Measurements from ENCODE around the gene PITX1.

Gene PITX1

DNA sequence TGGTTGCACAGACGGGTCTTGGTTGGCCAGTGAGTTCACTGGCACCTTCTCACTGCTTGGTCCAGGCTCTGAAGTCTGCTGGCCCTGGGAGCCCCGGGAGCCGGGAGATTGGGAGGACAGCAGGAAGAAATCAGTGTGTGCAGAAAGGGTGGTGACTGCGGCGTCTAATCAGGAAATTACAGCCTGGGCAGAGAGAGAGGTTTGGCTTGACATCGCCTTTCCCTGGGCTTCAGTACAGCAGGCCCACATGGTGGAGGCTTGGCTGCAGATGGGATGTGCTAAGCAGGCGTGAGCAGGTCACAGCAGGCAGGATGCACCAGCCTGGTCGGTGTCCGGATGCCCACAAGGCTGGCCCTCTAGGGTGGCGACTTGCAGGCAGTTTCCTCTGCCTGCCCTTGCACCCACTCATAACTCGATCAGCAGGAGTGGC, 17.2 kb downstream of the PITX1 start:
- no peak overlapping the region for H4K91ac ChIP-seq (ENCODE audit: low read depth, low read length, poor library complexity)
- no peak overlapping the region for H3K4me2 ChIP-seq (ENCODE audit: insufficient read depth, low read length, poor library complexity, severe bottlenecking)
- H3K27ac ChIP-seq (replicated peaks; ENCODE audit: low read length): no peak overlapping the region
- DNase-seq (ENCODE audit: low spot score): no peak
- peak overlapping the region in 1 of 2 donors; percentile 61 for H3K4me3 ChIP-seq (ENCODE audit: low read length in 2 of 2)
- peaks cover 0 to 1% of the 10 kb centered on the region in 2 donors for H3K4me1 ChIP-seq (ENCODE audit: control insufficient read depth in 2 of 2, insufficient read depth in 1 of 2, low read depth in 1 of 2, low read length in 2 of 2)
- peak overlapping the region; percentile 66 for H2AK5ac ChIP-seq (ENCODE audit: low read depth, low read length)
- H3K36me3 ChIP-seq (replicated peaks in 1 of 2; ENCODE audit: control insufficient read depth in 2 of 2, insufficient read depth in 2 of 2, low read length in 2 of 2): no peaks in the 10 kb centered on the region
- no peak overlapping the region for H2BK5ac ChIP-seq (ENCODE audit: low read length)
- no peak overlapping the region for H3K9ac ChIP-seq (ENCODE audit: low read depth, low read length, poor library complexity)
- no CpG with 5 or more reads among the region's 11 CpGs for WGBS, 2 donors (ENCODE audit: extremely low coverage in 2 of 2, insufficient read length in 2 of 2, insufficient replicate concordance in 1 of 2)
- H3K27me3 ChIP-seq (ENCODE audit: control insufficient read depth in 3 of 3, insufficient read depth in 3 of 3, low read depth in 1 of 3, low read length in 3 of 3): peaks cover 0 to 45% (median 0%) of the 10 kb centered on the region in 3 experiments
- no peaks in the 10 kb centered on the region for H3K79me1 ChIP-seq (ENCODE audit: low read depth, low read length)
- no peak overlapping the region for H3K4ac ChIP-seq (ENCODE audit: low read length)
- no peak overlapping the region for H2BK120ac ChIP-seq (ENCODE audit: low read depth, low read length)
- H2BK15ac ChIP-seq (ENCODE audit: low read length): peak overlapping the region; percentile 38
- H2AFZ ChIP-seq (ENCODE audit: low read length): no peak overlapping the region
- no peaks in the 10 kb centered on the region for H3K9me3 ChIP-seq (replicated peaks in 1 of 2; ENCODE audit: control insufficient read depth in 2 of 2, insufficient read depth in 1 of 2, low read depth in 1 of 2, low read length in 2 of 2)
- H4K8ac ChIP-seq (ENCODE audit: low read depth, low read length): no peak overlapping the region
- peak overlapping the region; percentile 68 for H3K23ac ChIP-seq (ENCODE audit: low read depth, low read length, poor library complexity)
- no peak overlapping the region for H2BK12ac ChIP-seq (ENCODE audit: low read length)
- H3K18ac ChIP-seq (ENCODE audit: low read length): no peak overlapping the region
- H3K14ac ChIP-seq (ENCODE audit: low read length): peak overlapping the region; percentile 94

DNA sequence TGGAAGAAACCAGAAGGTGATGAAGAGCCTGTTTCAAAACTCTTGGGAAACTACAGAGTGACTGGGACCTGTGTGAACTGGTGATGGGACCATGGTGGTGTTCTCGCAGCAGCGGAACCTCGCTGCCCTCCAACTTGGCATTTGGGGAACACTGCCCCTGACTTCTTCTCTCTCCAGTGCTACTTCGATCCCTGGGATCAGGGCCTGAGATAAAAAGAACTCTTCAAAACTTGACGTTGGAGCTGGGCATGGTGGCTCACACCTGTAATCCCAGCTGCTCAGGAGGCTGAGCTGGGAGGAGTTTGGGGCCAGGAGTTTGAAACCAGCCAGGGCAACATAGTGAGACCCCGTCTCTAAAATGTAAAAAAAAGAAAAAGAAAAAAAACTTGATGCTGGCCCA, 18.1 kb downstream of the PITX1 start:
- Histone ChIP-seq H3K4ac (ENCODE audit: low read length) (no peak overlapping the region), H3K14ac (ENCODE audit: low read length) (no peak overlapping the region), H2AFZ (ENCODE audit: low read length) (no peak overlapping the region), H3K36me3 (replicated peaks in 1 of 2; ENCODE audit: control insufficient read depth in 2 of 2, insufficient read depth in 2 of 2, low read length in 2 of 2) (no peaks in the 10 kb centered on the region), H3K9ac (ENCODE audit: low read depth, low read length, poor library complexity) (no peak overlapping the region), H3K18ac (ENCODE audit: low read length) (no peak overlapping the region), H3K4me3 (ENCODE audit: low read length in 2 of 2) (no peak overlapping the region), H2BK120ac (ENCODE audit: low read depth, low read length) (no peak overlapping the region), H2BK12ac (ENCODE audit: low read length) (no peak overlapping the region), H2BK5ac (ENCODE audit: low read length) (no peak overlapping the region), H3K27me3 (ENCODE audit: control insufficient read depth in 3 of 3, insufficient read depth in 3 of 3, low read depth in 1 of 3, low read length in 3 of 3) (peaks cover 0 to 36% (median 0%) of the 10 kb centered on the region in 3 experiments), H3K9me3 (replicated peaks in 1 of 2; ENCODE audit: control insufficient read depth in 2 of 2, insufficient read depth in 1 of 2, low read depth in 1 of 2, low read length in 2 of 2) (no peaks in the 10 kb centered on the region), H2BK15ac (ENCODE audit: low read length) (no peak overlapping the region), H4K8ac (ENCODE audit: low read depth, low read length) (no peak overlapping the region), H4K91ac (ENCODE audit: low read depth, low read length, poor library complexity) (no peak overlapping the region), H3K27ac (replicated peaks; ENCODE audit: low read length) (no peak overlapping the region), H3K23ac (ENCODE audit: low read depth, low read length, poor library complexity) (no peak overlapping the region), H3K79me1 (ENCODE audit: low read depth, low read length) (no peaks in the 10 kb centered on the region), H3K4me1 (ENCODE audit: control insufficient read depth in 2 of 2, insufficient read depth in 1 of 2, low read depth in 1 of 2, low read length in 2 of 2) (peaks cover 0 to 1% of the 10 kb centered on the region in 2 donors), H3K4me2 (ENCODE audit: insufficient read depth, low read length, poor library complexity, severe bottlenecking) (no peak overlapping the region), H2AK5ac (ENCODE audit: low read depth, low read length) (no peak overlapping the region)
- WGBS, 2 donors (ENCODE audit: extremely low coverage in 2 of 2, insufficient read length in 2 of 2, insufficient replicate concordance in 1 of 2): no CpG with 5 or more reads among the region's 6 CpGs
- DNase-seq (ENCODE audit: low spot score): no peak

DNA sequence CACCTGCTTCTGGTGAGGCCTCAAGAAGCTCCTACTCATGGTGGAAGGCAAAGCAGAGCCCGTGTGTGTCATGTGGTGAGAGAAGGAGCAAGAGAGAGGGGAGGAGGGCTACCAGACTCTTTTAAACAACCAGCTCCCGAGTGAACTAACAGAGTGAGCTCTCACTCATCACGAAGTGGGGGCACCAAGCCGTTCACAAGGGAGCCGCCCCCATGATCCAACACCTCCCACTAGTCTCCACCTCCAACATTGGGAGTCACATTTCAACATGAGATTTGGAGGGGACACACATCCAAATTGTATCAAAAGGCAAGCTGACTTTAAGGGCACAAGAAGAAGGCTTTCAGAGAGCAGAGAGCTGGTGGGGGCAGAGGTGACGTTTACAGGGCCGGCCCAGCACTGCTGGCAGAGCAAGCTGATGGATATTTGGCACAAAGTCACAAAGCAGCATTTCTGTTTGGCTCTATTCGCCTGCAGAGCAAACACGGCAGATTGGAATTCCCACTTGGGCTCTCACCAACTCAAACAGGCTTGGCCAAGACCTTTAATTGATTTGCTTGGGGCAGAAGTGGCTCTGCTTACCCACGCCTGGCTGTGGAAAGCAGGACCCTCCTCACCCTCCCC, 20.0 kb downstream of the PITX1 start:
- H3K79me1 ChIP-seq (ENCODE audit: low read depth, low read length): no peaks in the 10 kb centered on the region
- no peak overlapping the region for H2BK5ac ChIP-seq (ENCODE audit: low read length)
- H3K14ac ChIP-seq (ENCODE audit: low read length): no peak overlapping the region
- H2AK5ac ChIP-seq (ENCODE audit: low read depth, low read length): no peak overlapping the region
- WGBS, 2 donors (ENCODE audit: extremely low coverage in 2 of 2, insufficient read length in 2 of 2, insufficient replicate concordance in 1 of 2): no CpG with 5 or more reads among the region's 10 CpGs
- H4K91ac ChIP-seq (ENCODE audit: low read depth, low read length, poor library complexity): no peak overlapping the region
- no peak overlapping the region for H3K9ac ChIP-seq (ENCODE audit: low read depth, low read length, poor library complexity)
- H2BK120ac ChIP-seq (ENCODE audit: low read depth, low read length): no peak overlapping the region
- no peaks in the 10 kb centered on the region for H3K9me3 ChIP-seq (replicated peaks in 1 of 2; ENCODE audit: control insufficient read depth in 2 of 2, insufficient read depth in 1 of 2, low read depth in 1 of 2, low read length in 2 of 2)
- no peak overlapping the region for H4K8ac ChIP-seq (ENCODE audit: low read depth, low read length)
- no peak overlapping the region for H3K18ac ChIP-seq (ENCODE audit: low read length)
- peaks cover 0 to 1% of the 10 kb centered on the region in 2 donors for H3K4me1 ChIP-seq (ENCODE audit: control insufficient read depth in 2 of 2, insufficient read depth in 1 of 2, low read depth in 1 of 2, low read length in 2 of 2)
- no peak overlapping the region for H3K4me3 ChIP-seq (ENCODE audit: low read length in 2 of 2)
- H3K4ac ChIP-seq (ENCODE audit: low read length): no peak overlapping the region
- no peak overlapping the region for H3K27ac ChIP-seq (replicated peaks; ENCODE audit: low read length)
- DNase-seq (ENCODE audit: low spot score): no peak
- no peak overlapping the region for H2AFZ ChIP-seq (ENCODE audit: low read length)
- no peak overlapping the region for H3K4me2 ChIP-seq (ENCODE audit: insufficient read depth, low read length, poor library complexity, severe bottlenecking)
- H3K27me3 ChIP-seq (ENCODE audit: control insufficient read depth in 3 of 3, insufficient read depth in 3 of 3, low read depth in 1 of 3, low read length in 3 of 3): peaks cover 0 to 20% (median 0%) of the 10 kb centered on the region in 3 experiments
- no peak overlapping the region for H2BK12ac ChIP-seq (ENCODE audit: low read length)
- H3K36me3 ChIP-seq (replicated peaks in 1 of 2; ENCODE audit: control insufficient read depth in 2 of 2, insufficient read depth in 2 of 2, low read length in 2 of 2): no peaks in the 10 kb centered on the region
- no peak overlapping the region for H3K23ac ChIP-seq (ENCODE audit: low read depth, low read length, poor library complexity)
- H2BK15ac ChIP-seq (ENCODE audit: low read length): no peak overlapping the region

DNA sequence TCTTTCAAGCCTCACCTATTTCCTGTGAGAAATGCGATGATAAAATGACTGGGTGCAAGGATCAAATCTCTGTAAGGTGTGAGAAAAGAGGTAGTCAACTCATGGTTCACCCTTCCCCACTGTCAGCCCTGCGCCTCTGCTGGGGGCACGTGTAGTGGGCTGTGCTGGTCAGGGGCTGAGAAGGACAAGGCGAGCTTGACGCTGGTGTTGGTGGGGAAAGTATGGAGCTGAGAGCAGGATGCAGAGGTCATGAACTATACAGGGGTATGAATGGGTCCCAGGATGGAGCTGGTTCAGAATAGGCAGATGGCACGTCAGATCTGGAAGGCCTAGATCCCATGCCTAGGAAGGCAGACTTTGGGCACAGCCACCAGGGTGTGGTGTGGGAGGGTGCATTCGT, 20.6 kb downstream of the PITX1 start:
- Histone ChIP-seq H4K91ac (ENCODE audit: low read depth, low read length, poor library complexity) (peak overlapping the region; percentile 28), H3K4me2 (ENCODE audit: insufficient read depth, low read length, poor library complexity, severe bottlenecking) (no peak overlapping the region), H2BK15ac (ENCODE audit: low read length) (no peak overlapping the region), H3K27ac (replicated peaks; ENCODE audit: low read length) (no peak overlapping the region), H3K23ac (ENCODE audit: low read depth, low read length, poor library complexity) (no peak overlapping the region), H3K27me3 (ENCODE audit: control insufficient read depth in 3 of 3, insufficient read depth in 3 of 3, low read depth in 1 of 3, low read length in 3 of 3) (peaks cover 0 to 15% (median 0%) of the 10 kb centered on the region in 3 experiments), H3K14ac (ENCODE audit: low read length) (peak overlapping the region; percentile 15), H3K79me1 (ENCODE audit: low read depth, low read length) (no peaks in the 10 kb centered on the region), H3K18ac (ENCODE audit: low read length) (no peak overlapping the region), H3K36me3 (replicated peaks in 1 of 2; ENCODE audit: control insufficient read depth in 2 of 2, insufficient read depth in 2 of 2, low read length in 2 of 2) (no peaks in the 10 kb centered on the region), H2AFZ (ENCODE audit: low read length) (no peak overlapping the region), H3K4me1 (ENCODE audit: control insufficient read depth in 2 of 2, insufficient read depth in 1 of 2, low read depth in 1 of 2, low read length in 2 of 2) (peaks cover 0 to 1% of the 10 kb centered on the region in 2 donors), H3K9me3 (replicated peaks in 1 of 2; ENCODE audit: control insufficient read depth in 2 of 2, insufficient read depth in 1 of 2, low read depth in 1 of 2, low read length in 2 of 2) (no peaks in the 10 kb centered on the region), H3K4me3 (ENCODE audit: low read length in 2 of 2) (no peak overlapping the region), H3K4ac (ENCODE audit: low read length) (no peak overlapping the region), H2BK120ac (ENCODE audit: low read depth, low read length) (no peak overlapping the region), H2BK12ac (ENCODE audit: low read length) (no peak overlapping the region), H4K8ac (ENCODE audit: low read depth, low read length) (no peak overlapping the region), H3K9ac (ENCODE audit: low read depth, low read length, poor library complexity) (no peak overlapping the region), H2AK5ac (ENCODE audit: low read depth, low read length) (no peak overlapping the region), H2BK5ac (ENCODE audit: low read length) (no peak overlapping the region)
- no CpG with 5 or more reads among the region's 7 CpGs for WGBS, 2 donors (ENCODE audit: extremely low coverage in 2 of 2, insufficient read length in 2 of 2, insufficient replicate concordance in 1 of 2)
- DNase-seq (ENCODE audit: low spot score): no peak

Data from neuronal stem cell (in vitro differentiated cells).